CD4-positive, CD25-positive, alpha-beta regulatory T cell (primary cell): Measurements from ENCODE around the gene RAB23. TPM values are rescaled to one million over a fixed set of nuclear protein-coding genes. Genes with fewer than 3 reads are reported as not detected.

Source experiments
- ATAC-seq, 2 donors: fragments of 150-1000 bp; cut with Tn5 transposase; one replicate each; pipeline ENCODE4 v1.10.0; 2021; ENCODE audit warnings: low read depth in 2 of 2, moderate number of reproducible peaks in 2 of 2, moderate library complexity in 1 of 2
- DNase-seq, 3 donors: peaks; one replicate each; pipeline versions ENCODE4 v3.0.0 to v3.0.0-alpha.2; 2012 to 2022; ENCODE audit warnings: mixed read lengths in 1 of 3
- H3K27ac ChIP-seq: one replicate; pipeline ENCODE4 v1.7.0; 2013; ENCODE audit warnings: mild to moderate bottlenecking, low read length; ENCODE audit not compliant: insufficient read depth, poor library complexity, severe bottlenecking
- H3K27me3 ChIP-seq: one replicate; pipeline ENCODE4 v1.7.0; 2013; ENCODE audit warnings: low read length; ENCODE audit not compliant: control insufficient read depth, insufficient read depth
- H3K36me3 ChIP-seq: one replicate; pipeline ENCODE4 v1.7.0; 2013; ENCODE audit warnings: mild to moderate bottlenecking, low read length, moderate library complexity; ENCODE audit not compliant: control insufficient read depth, insufficient read depth
- H3K4me1 ChIP-seq: 2 replicates; pipeline ENCODE4 v1.7.0; 2013; ENCODE audit warnings: mild to moderate bottlenecking, low read length; ENCODE audit not compliant: insufficient read depth, control insufficient read depth, poor library complexity, severe bottlenecking
- H3K4me3 ChIP-seq: one replicate; pipeline ENCODE4 v1.7.0; 2013; ENCODE audit warnings: low read depth, mild to moderate bottlenecking, low read length, moderate library complexity
- H3K9me3 ChIP-seq, 2 experiments: 1 replicate in 1 of 2; 2 replicates in 1 of 2; pipeline ENCODE4 v1.7.0; 2013; ENCODE audit warnings: low read length in 2 of 2, mild to moderate bottlenecking in 1 of 2, moderate library complexity in 1 of 2; ENCODE audit not compliant: control insufficient read depth in 2 of 2
- H3K27ac Mint-ChIP-seq, 3 donors: one replicate each; pipeline ENCODE4 v1.8.0; 2020 to 2022; ENCODE audit warnings: mild to moderate bottlenecking in 3 of 3, mixed read lengths in 3 of 3, moderate library complexity in 2 of 3
- H3K27me3 Mint-ChIP-seq: one replicate; pipeline ENCODE4 v1.8.0; 2022; ENCODE audit warnings: mild to moderate bottlenecking, mixed read lengths
- H3K36me3 Mint-ChIP-seq: one replicate; pipeline ENCODE4 v1.8.0; 2020; ENCODE audit warnings: mixed read lengths
- H3K4me1 Mint-ChIP-seq, 4 donors: one replicate each; pipeline ENCODE4 v1.8.0; 2020 to 2022; ENCODE audit warnings: mixed read lengths in 4 of 4, mild to moderate bottlenecking in 1 of 4
- H3K4me3 Mint-ChIP-seq, 4 donors: one replicate each; pipeline ENCODE4 v1.8.0; 2020 to 2022; ENCODE audit warnings: mild to moderate bottlenecking in 4 of 4, mixed read lengths in 4 of 4, moderate library complexity in 3 of 4
- H3K9me3 Mint-ChIP-seq, 7 donors: one replicate each; pipeline ENCODE4 v1.8.0; 2020 to 2022; ENCODE audit warnings: mixed read lengths in 7 of 7, mild to moderate bottlenecking in 3 of 7, moderate library complexity in 2 of 7
- polyA plus RNA-seq, 4 donors: library from polyadenylated mRNA; unstranded; fragments of 300-500 nt; fragmentation: Illumina TruSeq; gene quantifications; one replicate each; pipeline ENCODE4 v1.2.3, GENCODE V29; 2021
- total RNA-seq: library from RNA; stranded (reverse); gene quantifications from one replicate; pipeline ENCODE4 v1.2.3, GENCODE V29; 2022

RAB23 gene
- total and polyA plus RNA-seq, 5 donors from 2014 or later = 0.07 to 0.56 (median 0.28) TPM; not detected in 1

- Histone ChIP-seq H3K4me1 (no peaks in the 10 kb centered on the region), H3K27me3 (no peaks in the 10 kb centered on the region), H3K36me3 (peaks cover 24% of the 10 kb centered on the region), H3K27ac (no peak overlapping the region), H3K9me3 (peaks cover 0 to 4% of the 10 kb centered on the region in 2 experiments), H3K4me3 (no peak overlapping the region)
- Mint-ChIP-seq H3K36me3 (peaks cover 47% of the 10 kb centered on the region), H3K27me3 (no peaks in the 10 kb centered on the region), H3K27ac (no peak overlapping the region), H3K4me1 (peaks cover 0 to 11% (median 0%) of the 10 kb centered on the region in 4 donors), H3K9me3 (peaks cover 0 to 15% (median 0%) of the 10 kb centered on the region in 7 donors), H3K4me3 (no peak overlapping the region)
- no peak for DNase-seq
- no peak for ATAC-seq
Observed at GRCh38 chr6:57163956-57164355, 58.2 kb downstream of the RAB23 start.

- peaks cover 24% of the 10 kb centered on the region for H3K36me3 ChIP-seq
- Mint-ChIP-seq H3K36me3 (peaks cover 48% of the 10 kb centered on the region), H3K9me3 (peaks cover 0 to 15% (median 0%) of the 10 kb centered on the region in 7 donors), H3K27ac (no peak overlapping the region), H3K4me3 (no peak overlapping the region), H3K4me1 (peaks cover 0 to 11% (median 2%) of the 10 kb centered on the region in 4 donors), H3K27me3 (no peaks in the 10 kb centered on the region)
- H3K4me3 ChIP-seq = no peak overlapping the region
- no peak for ATAC-seq
- peaks cover 0 to 4% of the 10 kb centered on the region in 2 experiments for H3K9me3 ChIP-seq
- no peaks in the 10 kb centered on the region for H3K4me1 ChIP-seq
- DNase-seq = no peak
- H3K27ac ChIP-seq = no peak overlapping the region
- H3K27me3 ChIP-seq = no peaks in the 10 kb centered on the region
Observed at GRCh38 chr6:57162516-57162915, 59.6 kb downstream of the RAB23 start.

- Histone ChIP-seq H3K36me3 (peaks cover 24% of the 10 kb centered on the region), H3K4me1 (no peaks in the 10 kb centered on the region), H3K4me3 (no peak overlapping the region), H3K27me3 (no peaks in the 10 kb centered on the region), H3K27ac (no peak overlapping the region), H3K9me3 (peaks cover 0 to 4% of the 10 kb centered on the region in 2 experiments)
- H3K4me3 Mint-ChIP-seq = no peak overlapping the region
- peaks cover 0 to 15% (median 0%) of the 10 kb centered on the region in 7 donors for H3K9me3 Mint-ChIP-seq
- no peak overlapping the region for H3K27ac Mint-ChIP-seq
- no peak for ATAC-seq
- H3K27me3 Mint-ChIP-seq = no peaks in the 10 kb centered on the region
- DNase-seq = no peak
- peaks cover 0 to 11% (median 2%) of the 10 kb centered on the region in 4 donors for H3K4me1 Mint-ChIP-seq
- H3K36me3 Mint-ChIP-seq = peaks cover 52% of the 10 kb centered on the region
Observed at GRCh38 chr6:57162028-57162427, 60.1 kb downstream of the RAB23 start.

- Histone ChIP-seq H3K36me3 (peaks cover 26% of the 10 kb centered on the region), H3K4me1 (no peaks in the 10 kb centered on the region), H3K27ac (no peak overlapping the region), H3K9me3 (no peaks in the 10 kb centered on the region), H3K4me3 (no peak overlapping the region), H3K27me3 (no peaks in the 10 kb centered on the region)
- peaks cover 41% of the 10 kb centered on the region for H3K36me3 Mint-ChIP-seq
- ATAC-seq (no peak), DNase-seq (no peak)
- H3K9me3 Mint-ChIP-seq = peaks cover 0 to under 1% (median 0%) of the 10 kb centered on the region in 7 donors
- H3K4me1 Mint-ChIP-seq = peaks cover 0 to 3% (median 0%) of the 10 kb centered on the region in 4 donors
- H3K27ac Mint-ChIP-seq = no peak overlapping the region
- H3K27me3 Mint-ChIP-seq = no peaks in the 10 kb centered on the region
- H3K4me3 Mint-ChIP-seq = no peak overlapping the region
Observed at GRCh38 chr6:57159127-57159526, 63.0 kb downstream of the RAB23 start.

GRCh38 chr6:57158658-57159057 is 63.4 kb downstream of the RAB23 start:
- ATAC-seq (no peak), DNase-seq (no peak)
- Histone ChIP-seq H3K9me3 (no peaks in the 10 kb centered on the region), H3K27ac (no peak overlapping the region), H3K4me1 (no peaks in the 10 kb centered on the region), H3K4me3 (no peak overlapping the region), H3K27me3 (no peaks in the 10 kb centered on the region), H3K36me3 (peaks cover 27% of the 10 kb centered on the region)
- Mint-ChIP-seq H3K4me1 (peaks cover 0 to 4% (median 0%) of the 10 kb centered on the region in 4 donors), H3K36me3 (peaks cover 41% of the 10 kb centered on the region), H3K27me3 (no peaks in the 10 kb centered on the region), H3K9me3 (no peaks in the 10 kb centered on the region), H3K27ac (no peak overlapping the region), H3K4me3 (no peak overlapping the region)

GRCh38 chr6:57147955-57148858 is 73.9 kb downstream of the RAB23 start:
- no peaks in the 10 kb centered on the region for H3K27me3 Mint-ChIP-seq
- peak overlapping the region; percentile 28 for H3K4me3 ChIP-seq
- H3K4me1 Mint-ChIP-seq = peaks cover 12 to 36% (median 26%) of the 10 kb centered on the region in 4 donors
- no peak overlapping the region for H3K27ac ChIP-seq
- no peak overlapping the region for H3K4me3 Mint-ChIP-seq
- peaks cover 63% of the 10 kb centered on the region for H3K36me3 Mint-ChIP-seq
- no peaks in the 10 kb centered on the region for H3K9me3 ChIP-seq
- peak overlapping the region; percentile 33 to 54 (median 41) for H3K27ac Mint-ChIP-seq
- H3K4me1 ChIP-seq = no peaks in the 10 kb centered on the region
- H3K27me3 ChIP-seq = no peaks in the 10 kb centered on the region
- DNase-seq (peak in 1 of 3 donors; percentile 40), ATAC-seq (no peak)
- H3K36me3 ChIP-seq = peaks cover 50% of the 10 kb centered on the region
- H3K9me3 Mint-ChIP-seq = no peaks in the 10 kb centered on the region

GRCh38 chr6:57147401-57147800 is 74.7 kb downstream of the RAB23 start:
- ATAC-seq = no peak
- Mint-ChIP-seq H3K27ac (peak overlapping the region in 1 of 3 donors; percentile 54), H3K4me1 (peaks cover 12 to 36% (median 26%) of the 10 kb centered on the region in 4 donors)

More at GRCh38 chr6:57147401-57147800, 74.7 kb downstream of the RAB23 start:
- peaks cover 65% of the 10 kb centered on the region for H3K36me3 Mint-ChIP-seq
- Histone ChIP-seq H3K4me3 (no peak overlapping the region), H3K4me1 (no peaks in the 10 kb centered on the region), H3K36me3 (peaks cover 52% of the 10 kb centered on the region), H3K27me3 (no peaks in the 10 kb centered on the region), H3K9me3 (no peaks in the 10 kb centered on the region), H3K27ac (no peak overlapping the region)
- no peaks in the 10 kb centered on the region for H3K9me3 Mint-ChIP-seq
- no peaks in the 10 kb centered on the region for H3K27me3 Mint-ChIP-seq
- DNase-seq = no peak
- H3K4me3 Mint-ChIP-seq = peak overlapping the region in 1 of 4 donors; percentile 5
